Naive B cell (primary cell): ENCODE measurements around the gene COL15A1. TPM values are rescaled to one million over a fixed set of nuclear protein-coding genes. Genes with fewer than 3 reads are reported as not detected.

Source experiments
- ATAC-seq, 2 donors: fragments of 150-1000 bp; cut with Tn5 transposase; 2 replicates each; pipeline ENCODE4 v1.10.0; 2021; ENCODE audit warnings: low read depth in 2 of 2, mild to moderate bottlenecking in 2 of 2, moderate library complexity in 2 of 2
- DNase-seq: peaks from one replicate; pipeline ENCODE4 v3.0.0; 2022
- H3K27ac Mint-ChIP-seq, 6 donors: one replicate each; pipeline ENCODE4 v1.8.0; 2020 to 2022; ENCODE audit warnings: mild to moderate bottlenecking in 6 of 6, mixed read lengths in 6 of 6, moderate library complexity in 5 of 6, inconsistent platforms in 2 of 6
- H3K27me3 Mint-ChIP-seq, 3 donors: one replicate each; pipeline ENCODE4 v1.8.0; 2021 to 2022; ENCODE audit warnings: mixed read lengths in 3 of 3, mild to moderate bottlenecking in 1 of 3
- H3K36me3 Mint-ChIP-seq, 2 donors: one replicate each; pipeline ENCODE4 v1.8.0; 2020 to 2022; ENCODE audit warnings: mixed read lengths in 2 of 2, inconsistent platforms in 1 of 2, mild to moderate bottlenecking in 1 of 2
- H3K4me1 Mint-ChIP-seq, 3 donors: one replicate each; pipeline ENCODE4 v1.8.0; 2020 to 2022; ENCODE audit warnings: mixed read lengths in 3 of 3, inconsistent platforms in 1 of 3, mild to moderate bottlenecking in 1 of 3, moderate library complexity in 1 of 3
- H3K4me3 Mint-ChIP-seq, 8 donors: one replicate each; pipeline ENCODE4 v1.8.0; 2020 to 2022; ENCODE audit warnings: mild to moderate bottlenecking in 8 of 8, mixed read lengths in 8 of 8, moderate library complexity in 8 of 8, inconsistent platforms in 2 of 8
- H3K9me3 Mint-ChIP-seq, 7 donors: one replicate each; pipeline ENCODE4 v1.8.0; 2020 to 2022; ENCODE audit warnings: mixed read lengths in 7 of 7, mild to moderate bottlenecking in 5 of 7, inconsistent platforms in 2 of 7, moderate library complexity in 1 of 7
- polyA plus RNA-seq, 6 donors: library from polyadenylated mRNA; unstranded; fragments of 300-500 nt; fragmentation: Illumina TruSeq; gene quantifications; one replicate each; pipeline ENCODE4 v1.2.3, GENCODE V29; 2021; ENCODE audit warnings: low read depth in 6 of 6

COL15A1 gene
- polyA plus RNA-seq, 6 donors from 2014 or later, result not detected

DNA sequence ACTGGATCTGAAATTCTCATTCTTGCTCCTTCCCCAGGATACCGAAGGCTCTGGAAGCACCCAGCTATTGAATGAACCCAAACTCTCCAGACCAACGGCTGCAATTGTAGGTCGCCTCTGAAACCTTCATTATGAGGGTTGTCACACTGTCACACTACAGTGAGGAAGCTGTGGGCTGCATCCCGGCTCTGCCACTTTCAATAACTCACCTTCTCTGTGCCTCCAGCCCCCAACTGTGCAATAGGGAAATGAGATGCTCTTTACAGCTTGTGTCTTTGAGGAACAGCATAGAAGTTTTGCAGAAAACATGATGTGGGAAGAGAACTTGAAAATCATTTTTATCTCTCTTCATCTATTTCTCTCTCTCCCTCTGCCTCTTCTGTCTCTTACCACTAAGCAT, 91.6 kb downstream of the COL15A1 start:
- H3K9me3 Mint-ChIP-seq, result no peaks in the 10 kb centered on the region
- peak overlapping the region in 1 of 6 donors; percentile 68 for H3K27ac Mint-ChIP-seq
- H3K36me3 Mint-ChIP-seq, result no peaks in the 10 kb centered on the region
- ATAC-seq, result no peak
- peaks cover 11 to 17% (median 11%) of the 10 kb centered on the region in 3 donors for H3K4me1 Mint-ChIP-seq
- peaks cover 0 to 6% (median 0%) of the 10 kb centered on the region in 3 donors for H3K27me3 Mint-ChIP-seq
- H3K4me3 Mint-ChIP-seq, result no peak overlapping the region
- no peak for DNase-seq

DNA sequence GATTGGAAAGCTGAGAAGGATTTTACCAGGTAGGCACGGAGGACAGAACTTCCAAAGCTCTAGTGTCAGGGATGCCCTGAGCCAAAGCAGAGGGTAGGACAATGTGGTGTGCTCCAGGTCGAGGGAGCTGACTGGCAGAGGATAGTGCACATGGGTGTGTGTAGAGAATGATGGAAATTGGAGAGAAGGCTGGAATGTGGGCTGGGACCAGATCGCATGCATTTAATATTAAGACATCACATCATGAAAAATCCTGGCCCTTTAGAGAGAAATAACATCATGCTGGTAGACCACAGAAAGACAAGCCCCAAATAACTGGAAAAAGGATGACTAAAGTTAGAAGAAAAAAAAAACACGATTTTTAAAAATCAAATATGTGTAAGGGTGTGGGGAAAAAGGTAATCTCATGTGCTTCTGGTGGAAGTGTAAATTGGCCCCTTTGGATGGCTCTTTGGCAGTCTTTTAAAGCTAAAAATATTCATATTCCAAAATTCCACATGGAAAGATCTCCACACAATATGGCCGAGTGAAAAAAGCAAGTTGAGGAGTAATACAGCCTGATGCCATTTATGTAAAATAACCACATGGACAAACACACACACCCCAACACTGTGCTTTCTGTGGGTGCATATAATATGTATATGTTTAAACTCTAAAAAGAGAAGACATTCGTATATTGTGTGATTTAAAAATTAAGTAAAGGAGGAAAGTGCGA, 94.2 kb downstream of the COL15A1 start:
- Mint-ChIP-seq H3K27me3 (peaks cover 0 to 6% (median 0%) of the 10 kb centered on the region in 3 donors), H3K27ac (peak overlapping the region in 1 of 6 donors; percentile 9), H3K4me3 (no peak overlapping the region), H3K36me3 (no peaks in the 10 kb centered on the region), H3K9me3 (no peaks in the 10 kb centered on the region), H3K4me1 (peaks cover 20 to 29% (median 23%) of the 10 kb centered on the region in 3 donors)
- ATAC-seq (no peak), DNase-seq (no peak)

DNA sequence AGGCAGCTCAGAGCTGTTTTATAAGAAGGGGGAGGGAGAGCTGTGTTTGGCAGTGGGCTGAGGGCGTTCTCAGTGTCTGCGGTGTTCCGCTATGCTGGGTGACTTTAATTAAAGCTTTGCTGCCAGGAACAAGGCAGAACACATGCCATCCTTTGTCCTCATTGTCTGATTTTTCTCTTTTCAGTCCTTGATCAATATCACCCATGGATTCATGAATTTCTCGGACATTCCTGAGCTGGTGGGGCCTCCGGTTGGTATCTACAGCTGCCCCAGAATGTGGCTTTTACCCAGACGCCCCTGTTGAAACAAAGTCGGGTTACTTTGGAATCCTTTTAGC, 94.7 kb downstream of the COL15A1 start:
- Mint-ChIP-seq H3K9me3 (no peaks in the 10 kb centered on the region), H3K4me3 (no peak overlapping the region), H3K4me1 (peaks cover 20 to 29% (median 23%) of the 10 kb centered on the region in 3 donors), H3K36me3 (no peaks in the 10 kb centered on the region), H3K27me3 (peaks cover 0 to 6% (median 0%) of the 10 kb centered on the region in 3 donors), H3K27ac (no peak overlapping the region)
- ATAC-seq (no peak), DNase-seq (no peak)

DNA sequence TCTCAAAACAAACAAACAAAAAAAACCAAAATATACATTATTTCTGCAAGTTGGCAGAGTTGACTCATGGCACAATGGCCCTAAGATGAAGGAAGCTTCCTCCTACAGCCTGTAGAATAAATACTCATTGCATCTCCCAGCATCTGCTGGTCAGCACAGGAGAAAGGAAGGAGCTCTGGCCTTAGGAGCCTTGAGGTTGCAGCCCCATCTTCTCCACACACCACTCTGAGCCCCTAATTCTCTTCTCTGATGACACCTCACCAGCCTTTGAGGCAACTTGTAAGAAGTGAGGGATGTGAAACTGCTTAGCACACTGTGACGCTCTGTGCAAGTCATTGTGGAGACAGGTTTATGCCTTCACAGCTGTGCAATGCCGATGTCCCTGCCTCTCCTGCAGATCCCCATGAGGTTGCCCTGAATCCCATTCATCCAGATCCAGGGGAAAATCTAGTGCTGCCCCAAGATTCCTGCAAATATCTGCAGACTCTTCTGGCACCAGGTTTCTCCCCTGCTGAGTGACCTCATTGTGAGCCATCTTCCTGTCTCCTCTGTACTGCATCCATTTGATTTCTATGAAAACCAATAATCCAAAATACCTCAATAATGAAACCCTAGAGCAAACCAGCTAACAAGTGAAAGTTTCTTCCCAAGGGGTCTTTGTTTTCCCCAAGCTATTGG, 95.9 kb downstream of the COL15A1 start:
- Mint-ChIP-seq H3K27me3 (peaks cover 0 to 6% (median 0%) of the 10 kb centered on the region in 3 donors), H3K9me3 (peaks cover 6 to 10% (median 8%) of the 10 kb centered on the region in 7 donors), H3K27ac (no peak overlapping the region), H3K36me3 (peaks cover 0 to 10% of the 10 kb centered on the region in 2 donors), H3K4me3 (peak overlapping the region in 1 of 8 donors; percentile 22), H3K4me1 (peaks cover 20 to 23% (median 23%) of the 10 kb centered on the region in 3 donors)
- ATAC-seq, result peak; percentile 43 to 58
- DNase-seq, result no peak

DNA sequence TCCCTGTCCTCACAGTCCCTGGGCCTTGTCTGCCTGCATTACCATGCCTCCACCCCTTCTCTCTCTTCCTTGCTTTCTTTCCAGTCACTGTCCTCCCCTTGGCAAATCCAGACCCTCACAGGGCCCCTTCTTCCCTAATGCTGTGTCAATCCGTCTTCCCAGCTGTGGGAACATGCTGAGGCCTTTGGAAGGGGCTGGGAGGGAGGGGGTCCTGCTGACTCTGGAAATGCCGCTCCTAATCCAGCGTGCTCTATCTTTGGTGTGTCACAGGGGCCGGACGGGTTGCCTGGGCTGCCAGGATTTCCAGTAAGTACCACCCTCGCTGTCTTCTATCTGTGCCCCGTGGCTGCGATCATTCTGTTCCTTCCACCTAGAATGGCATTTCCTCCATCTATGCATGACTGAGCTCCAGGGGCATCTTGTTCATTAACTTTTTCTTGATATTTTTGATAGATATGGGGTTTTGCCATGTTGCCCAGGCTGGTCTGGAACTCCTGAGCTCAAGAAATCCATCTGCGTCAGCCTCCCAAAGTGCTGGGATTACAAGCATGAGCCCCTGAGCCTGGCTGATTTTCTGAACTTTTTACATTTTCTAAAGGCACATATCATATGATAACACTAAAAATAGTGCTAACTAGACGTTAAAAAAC, 96.7 kb downstream of the COL15A1 start:
- H3K4me3 Mint-ChIP-seq, result peak overlapping the region in 2 of 8 donors; percentile 22 to 55

DNA sequence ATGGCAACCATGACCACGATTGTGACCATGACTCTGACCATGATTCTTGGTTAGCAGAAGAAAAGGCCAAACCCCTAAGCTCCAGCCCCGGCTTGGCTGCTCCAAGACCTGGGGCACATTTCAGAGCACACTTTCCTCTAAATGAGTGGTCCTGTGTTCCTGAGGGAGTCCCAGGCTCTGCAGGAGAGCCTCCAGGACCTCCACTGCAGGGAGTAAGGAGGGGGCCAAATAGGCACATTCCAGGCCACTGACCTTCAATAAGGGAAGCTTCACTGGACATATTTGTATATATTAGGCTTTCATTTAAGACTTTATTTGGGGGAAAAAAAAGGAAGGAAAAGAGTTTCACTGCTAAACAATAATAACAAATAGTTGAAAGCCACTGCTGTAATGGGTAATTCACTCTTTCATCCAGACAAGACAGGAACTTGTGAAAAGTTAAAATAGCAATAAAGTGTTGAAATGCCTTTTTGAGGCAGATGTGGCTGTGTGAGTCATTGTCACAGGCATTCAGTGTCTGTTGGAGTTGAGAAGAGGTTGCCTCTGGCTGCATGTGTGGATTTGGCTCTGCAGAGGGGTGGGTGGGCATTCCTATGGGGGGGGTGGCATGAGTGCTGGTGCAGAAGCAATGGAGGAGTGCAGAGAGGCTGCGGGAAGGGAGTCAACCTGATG, 97.3 kb downstream of the COL15A1 start:
- Mint-ChIP-seq H3K4me1 (peaks cover 20 to 23% (median 23%) of the 10 kb centered on the region in 3 donors), H3K9me3 (peaks cover 7 to 19% (median 16%) of the 10 kb centered on the region in 7 donors), H3K36me3 (peaks cover 7 to 10% of the 10 kb centered on the region in 2 donors), H3K27me3 (peaks cover 0 to 6% (median 0%) of the 10 kb centered on the region in 3 donors), H3K4me3 (peak overlapping the region in 1 of 8 donors; percentile 17), H3K27ac (peak overlapping the region in 3 of 6 donors; percentile 24 to 65 (median 26))
- DNase-seq, result no peak
- ATAC-seq, result no peak

More for the DNA sequence above, 96.7 kb downstream of the COL15A1 start:
- H3K9me3 Mint-ChIP-seq, result peaks cover 7 to 17% (median 14%) of the 10 kb centered on the region in 7 donors
- ATAC-seq (no peak), DNase-seq (no peak)
- H3K27me3 Mint-ChIP-seq, result peaks cover 0 to 6% (median 0%) of the 10 kb centered on the region in 3 donors
- H3K27ac Mint-ChIP-seq, result peak overlapping the region in 1 of 6 donors; percentile 24
- peaks cover 20 to 23% (median 23%) of the 10 kb centered on the region in 3 donors for H3K4me1 Mint-ChIP-seq
- peaks cover 3 to 10% of the 10 kb centered on the region in 2 donors for H3K36me3 Mint-ChIP-seq

DNA sequence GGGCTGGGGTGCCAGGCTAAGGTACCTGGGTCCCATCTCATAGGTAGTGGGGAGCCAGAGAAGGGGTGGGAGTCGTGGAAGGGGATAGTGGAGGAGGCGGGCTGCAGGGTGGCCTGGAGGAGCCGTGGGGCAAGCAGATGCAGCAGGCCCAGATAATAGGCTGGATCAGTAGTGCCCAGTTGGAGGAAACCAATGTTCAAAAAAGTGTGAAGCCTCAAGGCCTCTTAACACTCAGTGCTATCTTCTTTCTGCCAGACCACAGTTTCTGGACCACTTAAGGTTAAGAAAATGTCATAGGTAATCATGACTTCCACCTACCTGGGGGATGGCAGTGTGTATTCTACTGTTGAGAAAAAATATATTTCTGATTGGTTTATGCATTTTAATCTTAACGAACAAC, 97.9 kb downstream of the COL15A1 start:
- Mint-ChIP-seq H3K27ac (peak overlapping the region in 1 of 6 donors; percentile 26), H3K4me1 (peaks cover 20 to 23% (median 23%) of the 10 kb centered on the region in 3 donors), H3K36me3 (peaks cover 7 to 10% of the 10 kb centered on the region in 2 donors), H3K27me3 (peaks cover 0 to 6% (median 0%) of the 10 kb centered on the region in 3 donors), H3K4me3 (no peak overlapping the region), H3K9me3 (peaks cover 7 to 19% (median 16%) of the 10 kb centered on the region in 7 donors)
- DNase-seq (no peak), ATAC-seq (no peak)

DNA sequence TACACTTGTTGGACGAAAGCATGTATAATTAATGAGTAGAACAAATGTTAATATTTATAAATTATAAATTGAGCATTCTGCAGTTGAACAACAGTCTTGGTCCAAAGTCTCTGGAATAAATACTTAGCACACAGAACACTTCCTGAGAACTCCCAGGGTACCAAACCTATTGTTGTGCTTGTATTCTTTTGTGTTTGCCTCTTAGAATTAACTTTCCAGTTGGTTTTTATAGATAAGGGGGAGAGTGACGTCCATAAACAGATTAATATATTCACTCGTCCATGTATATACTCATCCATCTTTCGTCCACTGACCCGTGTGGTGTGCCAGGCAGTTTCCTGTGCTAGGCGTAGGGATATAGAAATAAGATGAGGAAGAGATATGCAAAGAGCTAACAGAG, 98.9 kb downstream of the COL15A1 start:
- no peak overlapping the region for H3K4me3 Mint-ChIP-seq
- peaks cover 20 to 23% (median 23%) of the 10 kb centered on the region in 3 donors for H3K4me1 Mint-ChIP-seq

DNA sequence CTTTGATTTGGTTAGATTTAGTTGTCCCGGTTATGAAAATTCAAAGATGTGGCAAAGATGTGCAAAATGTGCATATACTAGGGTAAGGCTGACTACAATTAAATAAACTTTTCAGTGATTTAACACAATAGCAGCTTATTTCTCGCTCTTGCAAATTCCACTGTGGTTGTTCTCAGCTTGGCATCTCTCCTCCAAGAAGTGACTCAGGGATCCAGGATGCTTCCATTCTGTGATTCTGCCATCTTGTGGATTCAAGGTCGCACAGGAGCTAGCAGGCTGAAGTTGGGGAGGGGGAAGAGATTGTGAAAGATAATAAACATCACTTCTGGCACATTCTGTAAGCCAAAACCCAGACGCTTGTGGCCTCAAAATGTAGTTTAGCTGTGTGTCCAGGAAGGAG, 101.1 kb downstream of the COL15A1 start:
- Mint-ChIP-seq H3K27ac (peak overlapping the region in 1 of 6 donors; percentile 28), H3K36me3 (peaks cover 7 to 10% of the 10 kb centered on the region in 2 donors), H3K27me3 (no peaks in the 10 kb centered on the region), H3K4me3 (no peak overlapping the region), H3K4me1 (peaks cover 17 to 18% (median 17%) of the 10 kb centered on the region in 3 donors), H3K9me3 (peaks cover 7 to 19% (median 16%) of the 10 kb centered on the region in 7 donors)
- DNase-seq (no peak), ATAC-seq (no peak)

More for the DNA sequence above, 98.9 kb downstream of the COL15A1 start:
- Mint-ChIP-seq H3K27ac (no peak overlapping the region), H3K27me3 (peaks cover 0 to 3% (median 0%) of the 10 kb centered on the region in 3 donors), H3K9me3 (peaks cover 7 to 19% (median 16%) of the 10 kb centered on the region in 7 donors), H3K36me3 (peaks cover 7 to 10% of the 10 kb centered on the region in 2 donors)
- ATAC-seq (no peak), DNase-seq (no peak)

DNA sequence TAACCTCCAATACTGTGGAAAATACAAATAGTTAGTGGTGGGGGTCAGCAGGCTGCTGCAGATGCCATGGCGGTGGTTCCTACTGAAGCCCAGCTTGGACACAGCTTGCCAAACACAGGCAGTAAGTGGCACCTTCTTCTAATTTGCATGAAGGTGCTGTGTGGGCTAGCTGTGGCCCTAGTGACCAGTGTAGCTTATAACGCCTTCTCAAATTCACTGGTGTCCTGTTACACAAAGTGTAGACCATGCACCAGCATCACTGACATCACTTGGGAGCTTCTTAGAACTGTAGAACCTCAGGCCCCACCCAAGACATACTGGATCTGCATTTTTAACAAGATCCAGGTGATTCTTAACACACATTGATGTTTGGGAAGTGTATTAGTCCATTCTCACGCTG, 102.4 kb downstream of the COL15A1 start:
- no peak for ATAC-seq
- Mint-ChIP-seq H3K4me3 (no peak overlapping the region), H3K36me3 (peaks cover 7 to 10% of the 10 kb centered on the region in 2 donors), H3K27ac (no peak overlapping the region), H3K27me3 (no peaks in the 10 kb centered on the region), H3K4me1 (peaks cover 4 to 7% (median 5%) of the 10 kb centered on the region in 3 donors), H3K9me3 (peaks cover 7 to 19% (median 16%) of the 10 kb centered on the region in 7 donors)
- no peak for DNase-seq

DNA sequence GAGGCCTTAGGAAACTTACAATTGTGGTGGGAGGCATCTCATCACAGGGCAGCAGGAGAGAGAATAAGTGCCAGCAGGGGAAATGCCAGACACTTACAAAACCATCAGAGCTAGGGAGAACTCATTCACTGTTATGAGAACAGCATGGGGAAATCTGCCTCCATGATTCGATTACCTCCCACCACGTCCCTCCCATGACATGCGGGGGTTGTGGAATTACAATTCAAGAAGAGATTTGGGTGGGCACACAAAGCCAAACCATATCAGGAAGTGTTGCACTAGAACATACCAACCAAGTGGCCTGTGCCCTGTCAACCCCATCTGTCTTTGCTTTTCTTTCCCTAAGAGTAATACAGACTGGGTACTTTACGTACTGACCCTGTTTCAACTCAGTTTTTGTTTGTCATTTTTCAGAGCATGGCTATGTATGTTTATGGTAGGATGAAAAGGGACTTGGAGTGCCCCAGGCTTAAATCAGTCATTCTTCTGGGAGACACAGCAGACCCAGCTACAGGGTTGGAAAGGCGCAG, 102.9 kb downstream of the COL15A1 start:
- H3K27ac Mint-ChIP-seq, result no peak overlapping the region
- H3K4me1 Mint-ChIP-seq, result peaks cover 0 to 3% (median 0%) of the 10 kb centered on the region in 3 donors

DNA sequence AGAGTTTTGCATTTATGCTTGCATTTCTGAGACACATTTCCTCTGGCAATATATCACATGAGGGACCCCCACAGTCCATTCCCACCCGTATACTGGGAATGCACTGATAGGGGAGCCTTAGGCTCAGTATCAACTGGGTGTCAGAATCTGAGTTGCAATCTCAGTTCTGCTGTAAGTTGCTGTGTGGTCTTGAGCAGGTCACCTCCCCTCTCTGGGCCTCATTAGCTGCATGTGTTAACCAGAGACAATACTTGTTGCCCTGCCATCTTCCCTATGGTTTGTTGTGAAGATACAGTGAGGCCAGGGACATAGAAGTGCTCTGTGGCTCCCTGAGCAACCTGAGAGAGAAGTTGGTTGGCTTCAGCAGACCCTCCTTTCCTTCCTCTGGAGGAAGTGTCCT, 105.5 kb downstream of the COL15A1 start:
- no peak for ATAC-seq
- no peak overlapping the region for H3K27ac Mint-ChIP-seq
- H3K4me1 Mint-ChIP-seq, result peaks cover 16 to 19% (median 17%) of the 10 kb centered on the region in 3 donors

More for the DNA sequence above, 102.9 kb downstream of the COL15A1 start:
- peaks cover 7 to 10% of the 10 kb centered on the region in 2 donors for H3K36me3 Mint-ChIP-seq
- H3K9me3 Mint-ChIP-seq, result peaks cover 7 to 19% (median 16%) of the 10 kb centered on the region in 7 donors
- DNase-seq (no peak), ATAC-seq (no peak)
- no peaks in the 10 kb centered on the region for H3K27me3 Mint-ChIP-seq
- H3K4me3 Mint-ChIP-seq, result peak overlapping the region in 1 of 8 donors; percentile 30

More for the DNA sequence above, 105.5 kb downstream of the COL15A1 start:
- Mint-ChIP-seq H3K4me3 (no peak overlapping the region), H3K27me3 (no peaks in the 10 kb centered on the region), H3K36me3 (peaks cover 4 to 7% of the 10 kb centered on the region in 2 donors), H3K9me3 (peaks cover 4 to 15% (median 12%) of the 10 kb centered on the region in 7 donors)
- DNase-seq, result no peak
